Measurements from ENCODE around the gene TCFL5.

GRCh38 chr20:62818592-62819493, 42.8 kb downstream of the TCFL5 start:
- TF ChIP-seq POLR2AphosphoS5 (IDR thresholded peaks at IDR 0.05; ENCODE audit: insufficient read depth, low read depth, low read length): no peak
- no peak for TF ChIP-seq CTCF (IDR thresholded peaks at IDR 0.05; ENCODE audit: extremely low read depth in 1 of 2, insufficient read depth in 1 of 2, low read depth in 1 of 2, low read length in 2 of 2)
- no peak for TF ChIP-seq POLR2A (IDR thresholded peaks at IDR 0.05; ENCODE audit: low read depth, low read length)

Data from endothelial cell of umbilical vein (primary cell).